HL-60 (cell line): ENCODE results near the gene KDELR1.
A peak's percentile ranks its signal among the peaks of the same experiment; 100 is the strongest.

Experiments
- CTCF ChIP-seq: IDR thresholded peaks from one replicate; pipeline ENCODE4 v1.5.1; 2011; ENCODE audit warnings: low read length, control low read depth, inconsistent platforms; ENCODE audit not compliant: insufficient read depth
- GABPA ChIP-seq: IDR thresholded peaks from 2 replicates; pipeline ENCODE4 v1.6.1; 2012; ENCODE audit warnings: low read depth
- POLR2AphosphoS5 ChIP-seq: IDR thresholded peaks from 2 replicates; pipeline ENCODE4 v1.6.1; 2012; ENCODE audit warnings: low read depth
- SPI1 ChIP-seq: IDR thresholded peaks from 2 replicates; pipeline ENCODE4 v1.6.1; 2012; ENCODE audit warnings: low read depth, mild to moderate bottlenecking, borderline replicate concordance
- TF ChIP-seq, protein P1 (sequence below): IDR thresholded peaks from 2 replicates; pipeline ENCODE4 v1.6.1; 2012; ENCODE audit warnings: low read depth; ENCODE audit not compliant: insufficient replicate concordance

- peak; percentile 2 for TF ChIP-seq CTCF
- TF ChIP-seq, protein P1, sequence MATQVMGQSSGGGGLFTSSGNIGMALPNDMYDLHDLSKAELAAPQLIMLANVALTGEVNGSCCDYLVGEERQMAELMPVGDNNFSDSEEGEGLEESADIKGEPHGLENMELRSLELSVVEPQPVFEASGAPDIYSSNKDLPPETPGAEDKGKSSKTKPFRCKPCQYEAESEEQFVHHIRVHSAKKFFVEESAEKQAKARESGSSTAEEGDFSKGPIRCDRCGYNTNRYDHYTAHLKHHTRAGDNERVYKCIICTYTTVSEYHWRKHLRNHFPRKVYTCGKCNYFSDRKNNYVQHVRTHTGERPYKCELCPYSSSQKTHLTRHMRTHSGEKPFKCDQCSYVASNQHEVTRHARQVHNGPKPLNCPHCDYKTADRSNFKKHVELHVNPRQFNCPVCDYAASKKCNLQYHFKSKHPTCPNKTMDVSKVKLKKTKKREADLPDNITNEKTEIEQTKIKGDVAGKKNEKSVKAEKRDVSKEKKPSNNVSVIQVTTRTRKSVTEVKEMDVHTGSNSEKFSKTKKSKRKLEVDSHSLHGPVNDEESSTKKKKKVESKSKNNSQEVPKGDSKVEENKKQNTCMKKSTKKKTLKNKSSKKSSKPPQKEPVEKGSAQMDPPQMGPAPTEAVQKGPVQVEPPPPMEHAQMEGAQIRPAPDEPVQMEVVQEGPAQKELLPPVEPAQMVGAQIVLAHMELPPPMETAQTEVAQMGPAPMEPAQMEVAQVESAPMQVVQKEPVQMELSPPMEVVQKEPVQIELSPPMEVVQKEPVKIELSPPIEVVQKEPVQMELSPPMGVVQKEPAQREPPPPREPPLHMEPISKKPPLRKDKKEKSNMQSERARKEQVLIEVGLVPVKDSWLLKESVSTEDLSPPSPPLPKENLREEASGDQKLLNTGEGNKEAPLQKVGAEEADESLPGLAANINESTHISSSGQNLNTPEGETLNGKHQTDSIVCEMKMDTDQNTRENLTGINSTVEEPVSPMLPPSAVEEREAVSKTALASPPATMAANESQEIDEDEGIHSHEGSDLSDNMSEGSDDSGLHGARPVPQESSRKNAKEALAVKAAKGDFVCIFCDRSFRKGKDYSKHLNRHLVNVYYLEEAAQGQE = no peak
- no peak for TF ChIP-seq POLR2AphosphoS5
- TF ChIP-seq SPI1 = no peak
- TF ChIP-seq GABPA = no peak
These were observed 907 bp downstream of the KDELR1 start for GRCh38 chr19:48390188-48391099.
